GM08714 (cell line): ENCODE results near the gene RBMX.

Source experiments
- H3K4me3 ChIP-seq: fragments of 200-500 bp; sonication (Bioruptor generic); 2 replicates; pipeline ENCODE4 v1.5.1; 2014; ENCODE audit warnings: mild to moderate bottlenecking, low read length, inconsistent platforms
- ZNF274 ChIP-seq: IDR thresholded peaks from 2 replicates; pipeline ENCODE4 v1.6.1; 2012; ENCODE audit warnings: mild to moderate bottlenecking, low read depth, low read length

Gene RBMX

GRCh38 chrX:136866337-136867095 is 14.0 kb downstream of the RBMX start:
- H3K4me3 ChIP-seq: no peak overlapping the region
- no peak for TF ChIP-seq ZNF274

- H3K4me3 ChIP-seq: no peak overlapping the region
- TF ChIP-seq ZNF274: no peak
These were observed 15.0 kb downstream of the RBMX start for GRCh38 chrX:136865270-136866158.

- TF ChIP-seq ZNF274: no peak
- H3K4me3 ChIP-seq: no peak overlapping the region
These were observed 16.7 kb downstream of the RBMX start for GRCh38 chrX:136863826-136864225.

GRCh38 chrX:136862546-136862945 is 18.0 kb downstream of the RBMX start:
- H3K4me3 ChIP-seq: no peak overlapping the region
- no peak for TF ChIP-seq ZNF274

- no peak for TF ChIP-seq ZNF274
- H3K4me3 ChIP-seq: no peak overlapping the region
These were observed 18.6 kb downstream of the RBMX start for GRCh38 chrX:136861877-136862276.

- no peak for TF ChIP-seq ZNF274
- no peak overlapping the region for H3K4me3 ChIP-seq
These were observed 22.3 kb downstream of the RBMX start for GRCh38 chrX:136858007-136858756.

GRCh38 chrX:136856551-136856950 is 24.0 kb downstream of the RBMX start:
- H3K4me3 ChIP-seq: no peak overlapping the region
- no peak for TF ChIP-seq ZNF274

- H3K4me3 ChIP-seq: no peak overlapping the region
- TF ChIP-seq ZNF274: no peak
These were observed 24.5 kb downstream of the RBMX start for GRCh38 chrX:136856050-136856449.

GRCh38 chrX:136851526-136851925 is 29.0 kb downstream of the RBMX start:
- H3K4me3 ChIP-seq: no peak overlapping the region
- no peak for TF ChIP-seq ZNF274

- no peak overlapping the region for H3K4me3 ChIP-seq
- no peak for TF ChIP-seq ZNF274
These were observed 29.9 kb downstream of the RBMX start for GRCh38 chrX:136850441-136851175.

GRCh38 chrX:136849395-136849794 is 31.1 kb downstream of the RBMX start:
- no peak for TF ChIP-seq ZNF274
- H3K4me3 ChIP-seq: no peak overlapping the region

- no peak for TF ChIP-seq ZNF274
- H3K4me3 ChIP-seq: no peak overlapping the region
These were observed 32.7 kb downstream of the RBMX start for GRCh38 chrX:136847874-136848273.

GRCh38 chrX:136839196-136839595 is 41.3 kb downstream of the RBMX start:
- no peak for TF ChIP-seq ZNF274
- H3K4me3 ChIP-seq: no peak overlapping the region

- H3K4me3 ChIP-seq: no peak overlapping the region
- no peak for TF ChIP-seq ZNF274
These were observed 44.8 kb downstream of the RBMX start for GRCh38 chrX:136835761-136836160.
